HG02938 (cell line): ENCODE measurements around the gene LZTR1.

ENCODE experiments used
- ATAC-seq: cut with Tn5 transposase; IDR thresholded peaks from one replicate; pipeline ENCODE4 v1.9.1; 2021; ENCODE audit warnings: mild to moderate bottlenecking, moderate library complexity; ENCODE audit not compliant: unreplicated experiment

LZTR1 gene

DNA sequence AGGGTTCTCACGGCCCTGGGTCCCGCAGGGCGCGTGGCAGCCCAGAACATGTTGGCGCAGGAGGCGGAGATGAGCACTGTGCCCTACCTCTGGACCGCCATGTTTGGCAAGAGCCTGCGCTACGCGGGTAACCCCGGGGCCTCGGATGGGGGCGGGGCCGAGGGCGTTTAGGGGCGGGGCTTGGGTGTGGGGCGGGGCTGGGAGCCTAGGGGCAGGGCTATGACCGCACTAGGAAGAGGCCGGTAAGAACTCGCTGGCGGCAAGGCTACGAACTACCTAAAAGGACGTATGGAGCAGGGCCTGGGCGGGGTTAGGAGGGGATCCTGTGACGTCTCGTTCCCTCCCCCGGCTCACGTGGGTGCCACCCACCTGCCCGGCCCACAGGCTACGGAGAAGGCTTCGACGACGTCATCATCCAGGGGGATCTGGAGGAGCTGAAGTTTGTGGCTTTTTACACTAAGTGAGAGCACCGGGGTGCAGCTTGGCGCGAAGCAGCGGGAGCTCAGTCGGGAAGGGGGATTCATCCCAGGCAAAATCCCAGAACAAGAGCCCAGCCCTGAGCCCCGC lies 2.8 kb upstream of the LZTR1 start:
- ATAC-seq: no peak

DNA sequence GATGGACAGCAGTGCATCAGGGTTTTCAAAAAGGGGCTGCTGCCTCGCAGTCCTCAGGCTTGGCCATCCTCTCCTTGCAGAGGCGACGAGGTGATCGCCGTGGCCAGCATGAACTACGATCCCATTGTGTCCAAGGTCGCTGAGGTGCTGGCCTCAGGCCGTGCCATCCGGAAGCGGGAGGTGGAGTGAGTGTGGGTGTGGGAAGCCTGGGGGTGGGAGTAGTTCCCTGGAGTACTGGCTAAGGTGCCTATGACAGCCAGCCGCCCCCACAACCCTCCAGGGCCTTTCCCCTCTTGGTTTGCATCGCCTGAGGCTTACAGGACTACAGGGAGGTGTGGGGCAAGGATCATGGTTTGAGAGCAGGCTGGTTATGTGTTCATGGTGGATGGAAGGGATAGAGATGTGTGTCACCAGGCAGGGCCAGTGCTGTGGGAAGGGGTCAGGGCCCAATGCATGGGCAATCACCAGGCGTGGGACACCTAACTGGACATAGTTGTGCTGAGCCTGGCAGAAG lies 2.1 kb upstream of the LZTR1 start:
- no peak for ATAC-seq

DNA sequence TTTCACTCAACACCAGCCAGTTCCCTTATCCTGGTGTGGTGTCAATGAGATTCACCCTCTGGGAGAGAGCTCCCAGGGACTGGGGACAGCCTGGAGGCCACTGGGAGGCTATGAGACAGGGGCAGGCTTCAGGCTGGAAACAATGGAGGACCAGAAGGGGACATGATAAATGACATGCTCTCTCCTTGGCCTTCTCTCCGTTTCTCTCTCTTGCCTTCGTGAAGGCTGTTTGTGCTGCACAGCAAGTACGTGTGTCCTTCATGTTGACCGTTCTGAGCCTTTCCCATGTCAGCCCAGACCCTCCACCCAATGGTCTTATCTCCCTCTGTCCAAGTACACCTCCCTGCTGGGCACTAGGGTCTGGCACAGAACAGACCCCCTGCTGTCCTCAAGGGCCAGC lies 1.6 kb upstream of the LZTR1 start:
- no peak for ATAC-seq

DNA sequence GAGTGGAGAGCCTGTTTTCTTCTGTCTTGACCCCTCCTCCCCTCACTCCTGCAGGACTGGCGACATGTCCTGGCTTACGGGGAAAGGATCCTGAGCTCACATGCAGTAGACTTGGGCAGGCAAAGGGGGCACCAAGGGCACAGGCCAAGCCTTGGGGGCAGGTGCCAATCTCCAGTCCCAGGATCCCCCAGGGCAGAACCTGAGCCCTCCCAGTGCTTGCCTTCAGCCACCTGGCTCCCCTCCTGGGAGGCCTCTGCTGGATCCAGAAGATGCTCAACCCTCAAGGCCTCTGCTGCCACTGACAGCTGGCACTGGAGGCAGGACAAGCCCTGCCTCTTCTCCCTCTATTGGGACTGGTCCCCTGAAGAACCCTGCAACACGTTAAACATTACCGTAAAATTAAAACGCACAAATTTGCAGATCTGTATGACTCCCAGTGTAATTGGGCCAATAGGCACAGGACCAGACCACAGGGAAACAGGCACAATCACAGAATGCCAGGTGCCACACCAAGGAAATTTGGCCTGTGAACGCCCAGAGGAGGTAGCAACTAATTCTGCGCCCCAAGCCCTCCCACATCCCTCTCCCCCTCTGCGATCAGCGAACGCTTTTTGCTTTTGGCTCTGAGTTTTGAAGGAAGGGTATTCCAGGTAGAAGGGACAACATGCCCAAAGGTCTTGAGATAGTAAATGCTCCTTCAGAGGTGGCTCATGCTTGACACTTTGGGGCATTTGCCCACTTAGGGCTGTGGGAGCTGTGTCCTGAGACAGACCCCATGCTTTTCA lies 967 bp upstream of the LZTR1 start:
- no peak for ATAC-seq

DNA sequence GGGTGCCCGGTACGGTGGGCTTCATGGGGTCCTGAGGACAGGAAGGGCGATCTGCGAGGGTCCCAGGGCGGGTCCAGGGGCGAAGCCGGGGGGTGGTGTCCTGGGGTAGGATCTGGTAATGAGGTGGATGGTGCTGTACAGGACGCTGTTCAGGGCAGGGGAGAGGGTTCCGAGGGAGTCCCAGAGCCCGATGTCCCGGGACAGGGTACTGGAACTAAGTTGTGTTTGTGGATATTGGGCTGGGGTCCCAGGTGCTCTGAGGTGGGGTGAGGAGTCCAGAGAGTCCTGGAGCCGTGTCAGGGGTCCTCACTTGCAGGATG lies 426 bp downstream of the LZTR1 start:
- peak; percentile 11 for ATAC-seq

DNA sequence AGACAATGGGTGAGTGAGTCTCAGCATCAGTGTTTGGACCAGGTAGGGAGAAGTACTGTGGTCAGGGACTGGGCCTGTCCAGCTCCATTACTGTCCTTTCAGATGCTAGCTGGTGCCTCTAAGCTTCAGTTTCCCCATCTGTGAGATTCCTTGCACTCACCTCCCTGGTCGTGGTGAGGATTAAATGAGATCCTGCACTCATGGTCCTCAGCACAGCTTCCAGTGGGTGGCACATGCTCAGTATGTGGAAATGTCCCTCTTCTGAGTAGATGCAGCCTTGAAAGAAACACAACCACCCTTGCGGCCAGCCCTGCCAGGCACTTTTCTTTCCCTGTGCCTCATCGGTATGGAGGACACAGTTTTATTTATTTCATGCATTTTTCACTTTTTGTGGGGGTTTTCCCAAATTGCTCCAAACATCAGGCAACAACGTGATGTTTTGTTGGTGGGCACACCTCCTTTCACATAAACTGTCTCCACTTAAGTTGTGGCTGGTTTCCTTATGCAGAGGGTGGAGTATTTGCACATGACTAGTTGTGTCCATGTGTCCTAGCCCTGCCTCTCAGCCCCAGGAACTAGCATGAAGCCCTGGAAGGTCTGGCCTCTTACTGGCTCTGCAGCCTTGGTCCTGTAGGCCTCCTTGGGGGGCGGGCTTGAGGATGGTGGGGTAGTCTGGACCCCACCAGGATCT lies 1.1 kb downstream of the LZTR1 start:
- no peak for ATAC-seq

DNA sequence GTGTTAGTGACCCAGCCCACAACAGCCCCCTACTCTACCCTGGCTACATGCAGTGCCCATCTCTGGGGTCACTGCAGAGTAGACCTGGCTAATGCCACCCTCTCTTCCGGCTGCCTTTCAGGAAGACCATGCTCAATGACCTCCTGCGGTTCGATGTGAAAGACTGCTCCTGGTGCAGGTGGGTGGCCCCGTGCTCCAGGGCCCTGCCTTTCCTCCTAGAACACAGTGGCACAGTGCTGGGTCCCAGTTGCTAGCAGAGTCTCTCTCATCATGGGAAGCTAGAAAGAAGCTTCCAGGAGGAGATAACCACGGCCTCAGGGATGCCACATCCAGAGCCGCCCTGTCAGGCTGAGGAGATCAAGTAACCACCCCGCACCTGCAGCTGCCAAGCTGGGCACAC lies 3.6 kb downstream of the LZTR1 start:
- no peak for ATAC-seq

DNA sequence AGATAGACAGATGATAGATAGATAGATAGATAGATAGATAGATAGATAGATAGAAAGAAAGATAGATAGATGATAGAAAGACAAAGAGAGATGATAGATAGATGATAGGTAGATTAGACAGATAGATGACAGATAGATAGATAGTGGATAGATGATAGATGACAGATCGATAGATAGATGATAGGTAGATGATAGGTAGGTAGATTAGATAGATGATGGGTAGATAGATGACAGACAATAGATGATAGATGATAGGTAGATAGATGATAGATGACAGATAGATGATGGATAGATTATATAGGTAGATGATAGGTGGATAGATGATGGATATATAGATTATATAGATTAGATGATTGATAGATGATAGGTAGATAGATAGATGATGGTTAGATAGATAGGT lies 4.3 kb downstream of the LZTR1 start:
- no peak for ATAC-seq

DNA sequence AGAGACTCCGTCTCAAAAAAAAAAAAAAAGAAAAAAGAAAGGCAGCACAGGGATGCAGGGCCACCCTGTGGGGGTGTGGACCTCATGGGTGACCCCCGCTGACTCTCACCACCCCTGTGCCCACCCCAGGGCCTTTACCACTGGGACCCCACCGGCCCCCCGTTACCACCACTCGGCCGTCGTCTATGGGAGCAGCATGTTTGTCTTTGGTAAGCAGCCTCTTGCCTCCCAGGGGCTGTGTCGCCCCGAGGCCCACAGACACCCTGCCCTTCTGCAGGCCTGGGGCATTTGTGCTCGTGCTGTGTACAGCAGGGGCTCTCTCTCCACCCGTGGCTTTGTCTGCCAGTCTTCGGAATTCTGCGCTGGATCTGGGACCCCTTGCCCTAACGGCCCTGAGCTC lies 5.3 kb downstream of the LZTR1 start:
- no peak for ATAC-seq

DNA sequence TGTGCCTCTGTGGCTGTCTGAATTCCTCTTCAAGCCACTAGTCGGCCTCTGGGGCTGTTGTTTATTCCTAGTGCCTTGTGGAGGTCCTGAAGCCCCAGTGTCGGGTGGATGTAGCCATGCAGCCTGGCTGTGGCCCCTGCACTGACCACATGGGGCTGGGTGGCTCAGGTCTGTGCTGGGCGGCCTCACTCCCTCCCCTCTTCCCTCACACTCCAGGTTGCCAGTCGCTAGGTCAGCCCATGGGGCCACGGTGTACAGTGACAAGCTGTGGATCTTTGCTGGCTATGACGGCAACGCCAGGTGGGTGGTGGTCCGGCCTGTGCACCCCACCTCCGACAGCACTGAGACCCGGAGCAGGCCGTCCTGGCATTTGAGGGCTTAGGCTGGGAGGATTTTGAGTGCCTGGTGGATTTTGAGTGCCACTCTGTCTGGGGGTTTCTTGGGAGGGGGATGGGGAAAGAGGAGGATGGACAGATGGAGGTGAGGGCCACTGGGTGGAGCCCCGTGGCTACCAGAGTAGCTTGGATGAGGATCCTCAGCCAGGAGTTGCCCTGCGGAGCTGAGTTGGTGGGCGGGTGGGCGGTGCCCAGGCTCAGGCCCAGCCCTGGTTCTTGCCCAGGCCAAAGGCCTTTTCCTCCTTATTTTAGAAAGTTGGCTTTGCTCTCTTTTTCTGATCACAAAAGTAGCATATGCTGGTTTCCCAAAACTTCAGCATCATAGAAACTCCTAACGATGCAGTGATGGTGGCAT lies 6.7 kb downstream of the LZTR1 start:
- no peak for ATAC-seq

DNA sequence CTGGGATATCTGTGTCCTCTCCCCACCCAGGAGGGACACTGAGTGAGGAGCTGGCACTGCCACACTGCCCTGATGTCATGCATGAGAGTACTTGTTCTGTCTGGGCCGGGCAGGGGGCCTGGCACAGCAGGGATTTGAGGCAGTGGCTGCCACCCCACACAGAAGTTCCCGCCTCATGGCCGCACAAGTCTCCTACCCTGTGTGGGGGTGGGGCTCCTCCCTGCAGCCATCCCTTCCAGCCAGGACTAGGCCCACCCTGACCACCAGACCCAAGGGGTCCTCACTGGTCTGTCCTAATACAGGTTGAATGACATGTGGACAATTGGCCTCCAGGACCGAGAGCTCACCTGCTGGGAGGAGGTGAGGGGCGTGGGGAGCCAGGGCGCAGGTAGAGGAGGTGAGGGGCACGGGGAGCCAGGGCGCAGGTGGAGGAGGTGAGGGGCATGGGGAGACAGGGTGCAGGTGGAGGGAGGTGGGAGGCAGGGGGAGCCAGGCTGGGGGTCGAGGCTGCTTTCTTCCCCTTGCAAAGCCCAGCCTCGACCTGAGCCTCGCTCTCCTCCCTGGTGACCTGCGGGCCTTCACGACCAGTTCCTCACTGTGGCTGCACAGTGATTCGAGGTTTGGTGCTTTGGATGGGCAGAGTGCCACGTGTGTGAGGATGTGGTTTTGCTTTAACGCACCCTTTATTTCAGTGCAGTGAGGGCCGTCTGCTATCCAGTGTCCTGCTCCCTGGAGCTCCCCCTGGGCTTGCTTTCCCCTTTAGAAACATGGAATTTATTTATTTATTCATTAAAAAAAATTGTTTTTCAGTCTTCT lies 7.4 kb downstream of the LZTR1 start:
- ATAC-seq: no peak

DNA sequence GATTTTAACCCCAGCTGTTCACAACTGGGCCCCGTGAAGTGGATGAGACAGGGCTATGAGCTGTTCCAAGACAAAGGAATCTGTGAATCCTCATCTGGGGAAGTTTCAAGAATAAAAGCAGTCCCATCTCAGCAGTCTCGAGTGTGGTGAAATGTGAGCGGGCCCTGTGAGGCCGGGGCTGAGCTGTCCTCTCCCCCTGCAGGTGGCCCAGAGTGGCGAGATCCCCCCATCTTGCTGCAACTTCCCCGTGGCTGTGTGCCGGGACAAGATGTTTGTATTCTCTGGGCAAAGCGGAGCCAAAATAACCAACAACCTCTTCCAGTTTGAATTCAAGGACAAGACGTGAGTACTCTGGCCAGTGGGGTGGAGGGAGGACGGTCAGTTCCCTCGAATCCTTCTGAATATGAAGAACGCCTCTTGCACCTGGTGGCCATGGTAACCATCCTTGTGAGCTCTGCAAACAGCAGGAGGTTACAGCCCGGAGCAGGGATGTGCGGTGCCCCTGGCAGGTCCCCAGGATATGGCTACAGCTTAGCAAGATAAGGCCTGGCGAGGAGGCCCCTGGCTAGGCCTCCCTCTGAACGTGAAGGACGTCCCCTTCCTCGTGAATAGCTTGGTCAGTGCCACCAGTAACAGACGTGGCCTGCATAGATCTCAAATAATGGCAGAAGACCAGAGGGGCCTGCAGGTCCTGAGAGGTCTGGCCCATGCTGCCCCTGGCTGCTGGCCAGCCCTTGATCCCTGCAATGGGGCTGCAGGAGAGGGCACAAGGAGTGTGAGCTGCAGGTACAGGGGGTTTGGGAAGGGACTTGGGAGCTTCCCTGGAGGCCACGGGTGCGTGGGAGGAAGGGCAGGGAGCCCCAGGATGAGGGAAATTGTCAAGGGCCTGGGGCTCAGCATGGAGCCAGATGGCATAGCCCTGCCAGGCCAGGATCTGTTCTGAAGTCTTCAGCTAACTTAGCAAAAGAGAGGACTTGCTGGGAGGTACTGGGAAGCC lies 8.4 kb downstream of the LZTR1 start:
- no peak for ATAC-seq

DNA sequence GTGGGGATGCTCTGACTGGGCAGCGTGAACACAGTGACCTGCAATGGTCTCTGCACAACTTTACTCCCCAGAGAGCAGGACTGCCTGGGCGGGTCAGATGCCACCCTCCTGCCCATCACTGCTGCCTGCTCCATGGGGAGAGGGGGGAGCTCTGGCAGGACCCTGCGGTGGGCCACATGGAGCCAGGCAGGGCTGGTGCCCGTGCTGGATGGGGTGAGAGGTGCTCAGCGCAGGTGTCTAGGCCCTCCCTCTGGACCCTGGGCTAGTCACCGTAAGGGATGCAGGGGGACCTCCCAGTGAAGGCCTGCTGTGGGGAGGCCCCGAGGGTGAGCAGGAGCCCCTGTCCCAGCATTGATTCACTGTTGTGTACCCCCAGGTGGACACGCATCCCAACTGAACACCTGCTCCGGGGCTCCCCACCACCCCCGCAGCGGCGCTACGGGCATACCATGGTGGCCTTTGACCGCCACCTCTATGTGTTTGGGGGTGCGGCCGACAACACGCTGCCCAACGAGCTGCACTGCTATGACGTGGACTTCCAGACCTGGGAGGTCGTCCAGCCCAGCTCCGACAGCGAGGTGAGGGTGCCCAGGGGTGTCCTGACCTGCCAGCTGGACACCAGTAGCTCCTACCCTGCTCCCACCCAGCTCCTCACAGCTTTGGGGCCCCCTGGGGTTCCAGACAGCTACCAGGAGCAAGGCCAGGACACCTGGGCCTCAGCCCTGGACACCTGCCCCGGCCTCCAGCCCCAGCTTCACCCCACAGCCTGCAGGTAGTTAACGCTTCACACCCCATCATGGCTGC lies 9.4 kb downstream of the LZTR1 start:
- no peak for ATAC-seq

DNA sequence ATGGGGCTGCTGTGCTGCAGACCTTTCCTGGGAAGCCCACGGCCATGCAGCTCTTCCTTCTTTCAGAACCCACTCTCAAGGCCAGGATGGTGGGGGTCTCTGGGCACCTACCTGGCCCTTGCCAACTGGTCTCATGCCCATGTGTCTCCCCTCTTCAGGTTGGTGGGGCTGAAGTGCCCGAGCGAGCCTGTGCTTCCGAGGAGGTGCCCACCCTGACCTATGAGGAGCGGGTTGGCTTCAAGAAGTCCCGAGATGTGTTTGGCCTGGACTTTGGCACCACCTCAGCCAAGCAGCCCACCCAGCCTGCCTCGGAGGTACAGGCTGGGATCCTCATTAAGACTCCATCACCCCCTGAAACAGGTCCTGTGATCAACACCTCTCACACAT lies 10.0 kb downstream of the LZTR1 start:
- no peak for ATAC-seq

DNA sequence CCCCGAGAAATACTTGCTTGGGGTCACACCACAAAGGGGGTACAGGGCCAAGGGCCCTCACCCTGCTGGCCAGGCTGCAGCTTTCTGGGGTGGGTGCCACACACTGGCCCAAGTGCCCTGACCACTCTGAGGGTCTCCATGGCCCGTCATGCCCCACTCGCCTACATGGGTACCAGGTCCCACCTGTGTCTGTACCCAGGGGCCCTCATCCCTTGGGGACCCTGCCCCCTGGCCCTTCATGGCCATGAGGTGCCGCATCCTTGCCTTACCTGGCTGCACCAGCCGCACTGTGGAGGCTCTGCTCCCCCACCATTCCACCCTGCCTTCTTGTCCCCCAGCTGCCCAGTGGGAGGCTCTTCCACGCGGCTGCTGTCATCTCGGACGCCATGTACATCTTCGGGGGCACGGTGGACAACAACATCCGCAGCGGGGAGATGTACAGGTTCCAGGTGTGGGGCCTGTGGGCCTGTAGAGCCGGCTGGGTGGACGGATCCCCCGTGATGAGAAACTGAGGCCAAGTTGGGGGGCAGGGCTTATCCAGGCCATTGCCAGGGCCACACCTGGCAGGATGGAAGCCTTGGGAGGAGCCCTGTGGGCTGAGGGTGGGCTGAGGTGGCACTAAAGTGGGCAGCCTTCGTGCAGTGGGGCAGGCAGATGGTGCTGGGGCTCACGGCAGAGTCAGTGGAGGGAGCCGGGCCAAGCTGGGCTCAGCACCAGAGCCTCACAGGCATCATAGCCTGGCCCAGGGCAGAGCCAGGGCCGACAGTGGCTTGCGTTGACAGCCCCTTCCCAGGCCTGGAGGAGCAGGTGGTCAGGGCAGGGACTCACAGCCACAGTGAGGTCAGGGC lies 10.6 kb downstream of the LZTR1 start:
- ATAC-seq: no peak

DNA sequence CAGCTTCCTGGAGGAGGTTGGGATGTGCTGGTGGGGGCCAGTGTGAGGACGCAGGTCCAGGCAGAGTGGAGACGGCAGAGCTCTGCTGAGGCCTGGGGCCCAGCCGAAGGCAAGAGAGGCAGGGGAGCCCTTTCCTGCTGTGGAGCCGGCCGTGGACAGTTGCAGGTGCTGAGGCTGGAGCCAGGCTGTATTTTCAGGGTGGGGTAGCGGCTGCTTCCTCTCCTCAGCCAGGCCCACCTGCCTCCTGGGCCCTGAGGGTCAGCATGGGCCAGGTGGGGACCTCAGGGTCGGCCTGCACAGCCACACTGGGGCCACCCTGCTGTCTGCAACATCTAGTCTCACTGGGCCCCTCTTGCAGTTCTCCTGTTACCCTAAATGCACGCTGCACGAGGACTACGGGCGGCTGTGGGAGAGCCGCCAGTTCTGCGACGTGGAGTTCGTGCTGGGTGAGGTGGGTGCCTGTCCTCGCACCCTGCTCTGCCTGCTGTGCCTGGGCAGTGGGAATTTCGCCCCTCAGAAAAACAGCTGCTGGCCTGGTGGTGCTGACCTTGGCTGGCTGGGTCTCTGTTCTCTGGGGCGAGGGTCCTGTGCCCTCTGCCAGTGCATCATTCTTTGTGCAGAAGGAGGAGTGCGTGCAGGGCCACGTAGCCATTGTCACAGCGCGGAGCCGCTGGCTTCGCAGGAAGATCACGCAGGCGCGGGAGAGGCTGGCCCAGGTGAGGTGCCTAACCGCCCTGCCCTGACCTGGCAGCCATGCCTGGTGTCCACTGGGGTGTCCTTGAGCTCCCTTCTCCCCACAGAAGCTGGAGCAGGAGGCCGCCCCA lies 11.4 kb downstream of the LZTR1 start:
- no peak for ATAC-seq
